Type B pancreatic cell (in vitro differentiated cells): ENCODE results near the gene ITPRID1. TPM values are rescaled to one million over a fixed set of nuclear protein-coding genes. Genes with fewer than 3 reads are reported as not detected.

Experiments used
- DNase-seq: peaks from one replicate; pipeline ENCODE4 v3.0.0; 2021; ENCODE audit warnings: mixed read lengths; ENCODE audit not compliant: unreplicated experiment; ENCODE audit errors: extremely low spot score
- H3K27ac Mint-ChIP-seq: 2 replicates; pipeline ENCODE4 v1.8.0; 2021; ENCODE audit warnings: mild to moderate bottlenecking, mixed read lengths
- H3K27me3 Mint-ChIP-seq: 2 replicates; pipeline ENCODE4 v1.8.0; 2021; ENCODE audit warnings: mixed read lengths
- H3K36me3 Mint-ChIP-seq: 2 replicates; pipeline ENCODE4 v1.8.0; 2021; ENCODE audit warnings: mixed read lengths
- H3K4me1 Mint-ChIP-seq: one replicate; pipeline ENCODE4 v1.8.0; 2021; ENCODE audit warnings: mixed read lengths; ENCODE audit not compliant: unreplicated experiment
- H3K4me3 Mint-ChIP-seq: 2 replicates; pipeline ENCODE4 v1.8.0; 2021; ENCODE audit warnings: mild to moderate bottlenecking, mixed read lengths
- H3K9me3 Mint-ChIP-seq: 2 replicates; pipeline ENCODE4 v1.8.0; 2021; ENCODE audit warnings: mixed read lengths
- CTCF ChIP-seq: fragments of 200-600 bp; sonication (generic); conservative IDR thresholded peaks from 2 replicates; pipeline ENCODE4 v1.5.0; 2021; ENCODE audit warnings: antibody characterized with exemption, mild to moderate bottlenecking
- total RNA-seq: library from RNA; stranded (reverse); gene quantifications from 2 replicates; pipeline ENCODE4 v1.2.1, GENCODE V29; 2021; ENCODE audit warnings: low replicate concordance

ITPRID1 gene
- total RNA-seq, 1 donor from 2014 or later, result 0.14 TPM

- Mint-ChIP-seq H3K4me3 (no peak overlapping the region), H3K27me3 (peaks cover 35% of the 10 kb centered on the region)
These were observed 175.1 kb downstream of the ITPRID1 start for GRCh38 chr7:31688996-31689395.

GRCh38 chr7:31690935-31691334 is 177.0 kb downstream of the ITPRID1 start:
- no peaks in the 10 kb centered on the region for H3K36me3 Mint-ChIP-seq
- no peak for TF ChIP-seq CTCF

More at GRCh38 chr7:31688996-31689395, 175.1 kb downstream of the ITPRID1 start:
- TF ChIP-seq CTCF, result no peak
- no peaks in the 10 kb centered on the region for H3K4me1 Mint-ChIP-seq
- DNase-seq, result no peak
- no peaks in the 10 kb centered on the region for H3K9me3 Mint-ChIP-seq
- H3K27ac Mint-ChIP-seq, result no peak overlapping the region
- no peaks in the 10 kb centered on the region for H3K36me3 Mint-ChIP-seq

GRCh38 chr7:31692451-31692850 is 178.6 kb downstream of the ITPRID1 start:
- no peak for DNase-seq
- H3K4me3 Mint-ChIP-seq, result no peak overlapping the region
- peaks cover 34% of the 10 kb centered on the region for H3K27me3 Mint-ChIP-seq
- H3K4me1 Mint-ChIP-seq, result no peaks in the 10 kb centered on the region
- H3K9me3 Mint-ChIP-seq, result no peaks in the 10 kb centered on the region
- no peaks in the 10 kb centered on the region for H3K36me3 Mint-ChIP-seq
- no peak overlapping the region for H3K27ac Mint-ChIP-seq
- TF ChIP-seq CTCF, result no peak

More at GRCh38 chr7:31690935-31691334, 177.0 kb downstream of the ITPRID1 start:
- DNase-seq, result no peak
- Mint-ChIP-seq H3K27ac (no peak overlapping the region), H3K9me3 (no peaks in the 10 kb centered on the region), H3K4me1 (no peaks in the 10 kb centered on the region), H3K27me3 (peaks cover 36% of the 10 kb centered on the region), H3K4me3 (no peak overlapping the region)

- Mint-ChIP-seq H3K27ac (no peak overlapping the region), H3K27me3 (peaks cover 38% of the 10 kb centered on the region), H3K4me1 (no peaks in the 10 kb centered on the region), H3K9me3 (no peaks in the 10 kb centered on the region), H3K36me3 (no peaks in the 10 kb centered on the region), H3K4me3 (no peak overlapping the region)
- TF ChIP-seq CTCF, result no peak
- no peak for DNase-seq
These were observed 179.0 kb downstream of the ITPRID1 start for GRCh38 chr7:31692871-31693270.

GRCh38 chr7:31695859-31696614 is 182.1 kb downstream of the ITPRID1 start:
- TF ChIP-seq CTCF, result no peak
- peaks cover 27% of the 10 kb centered on the region for H3K27me3 Mint-ChIP-seq
- H3K27ac Mint-ChIP-seq, result no peak overlapping the region
- DNase-seq, result no peak
- no peaks in the 10 kb centered on the region for H3K9me3 Mint-ChIP-seq
- H3K4me1 Mint-ChIP-seq, result no peaks in the 10 kb centered on the region
- H3K36me3 Mint-ChIP-seq, result no peaks in the 10 kb centered on the region
- no peak overlapping the region for H3K4me3 Mint-ChIP-seq
